Measurements from ENCODE around the gene PIP4K2B. TPM values are rescaled to one million over a fixed set of nuclear protein-coding genes. Genes with fewer than 3 reads are reported as not detected.
A peak's percentile ranks its signal among the peaks of the same experiment; 100 is the strongest.

PIP4K2B gene
- total and polyA plus RNA-seq, 9 of the 15 experiments (the other 6 are each of a cell fraction or from before 2014, with no cell fraction given): 3.7 to 29.9 (median 23.0) TPM

- TF ChIP-seq ZNF197 (CRISPR knock-in tag; IDR thresholded peaks at IDR 0.05; ENCODE audit: low read depth) (0 out of 2 replicates have a peak, but pooled peaks have one; percentile 57), BRF2 (IDR thresholded peaks at IDR 0.05; ENCODE audit: borderline replicate concordance, insufficient read depth, insufficient read length) (peak; percentile 72), SMAD4 (CRISPR knock-in tag; conservative IDR thresholded peaks at IDR 0.05) (peak; percentile 48), CTCF (IDR thresholded peaks at IDR 0.05 in 2 of 3, conservative IDR thresholded peaks at IDR 0.05 in 1 of 3; ENCODE audit: insufficient read depth in 2 of 3, low read depth in 1 of 3, low read length in 3 of 3) (0 out of 6 replicates have a peak, but pooled peaks of 1 of the 3 experiments have one; percentile 10), ZNF143 (CRISPR knock-in tag; IDR thresholded peaks at IDR 0.05) (no peak), MEIS2 (IDR thresholded peaks at IDR 0.05; ENCODE audit: partially characterized antibody) (peak; percentile 27), GMEB1 (CRISPR knock-in tag; IDR thresholded peaks at IDR 0.05) (peak; percentile 71), TEAD2 (tag; IDR thresholded peaks at IDR 0.05) (no peak), ARHGAP35 (IDR thresholded peaks at IDR 0.05; ENCODE audit: partially characterized antibody) (no peak), TSHZ1 (CRISPR knock-in tag; IDR thresholded peaks at IDR 0.05) (no peak), SP1 (CRISPR knock-in tag; IDR thresholded peaks at IDR 0.05) (peak; percentile 92), PYGO2 (tag; IDR thresholded peaks at IDR 0.05) (no peak), ZNF24 (IDR thresholded peaks at IDR 0.05) (peak; percentile 55; the same call in 1 of the 2 replicates)
- TF ChIP-seq, protein P1, sequence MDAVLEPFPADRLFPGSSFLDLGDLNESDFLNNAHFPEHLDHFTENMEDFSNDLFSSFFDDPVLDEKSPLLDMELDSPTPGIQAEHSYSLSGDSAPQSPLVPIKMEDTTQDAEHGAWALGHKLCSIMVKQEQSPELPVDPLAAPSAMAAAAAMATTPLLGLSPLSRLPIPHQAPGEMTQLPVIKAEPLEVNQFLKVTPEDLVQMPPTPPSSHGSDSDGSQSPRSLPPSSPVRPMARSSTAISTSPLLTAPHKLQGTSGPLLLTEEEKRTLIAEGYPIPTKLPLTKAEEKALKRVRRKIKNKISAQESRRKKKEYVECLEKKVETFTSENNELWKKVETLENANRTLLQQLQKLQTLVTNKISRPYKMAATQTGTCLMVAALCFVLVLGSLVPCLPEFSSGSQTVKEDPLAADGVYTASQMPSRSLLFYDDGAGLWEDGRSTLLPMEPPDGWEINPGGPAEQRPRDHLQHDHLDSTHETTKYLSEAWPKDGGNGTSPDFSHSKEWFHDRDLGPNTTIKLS (IDR thresholded peaks at IDR 0.05; ENCODE audit: borderline replicate concordance, low read depth): peak; percentile 93
Observed at GRCh38 chr17:38824899-38825761, 25.8 kb upstream of the PIP4K2B start, which contains the start of gene CWC25 (continued).
